MM.1S (cell line): ENCODE measurements around the gene EIF2B2.

Experiments used
- CTCF ChIP-seq: fragments of 300-600 bp; sonication (generic); IDR thresholded peaks from 2 replicates; pipeline ENCODE4 v1.5.1; 2016; ENCODE audit warnings: antibody characterized with exemption, low read length, mixed read lengths
- EZH2 ChIP-seq: fragments of 300-600 bp; sonication (generic); optimal IDR thresholded peaks from 2 replicates; pipeline ENCODE3; 2017; ENCODE audit warnings: low read depth, mild to moderate bottlenecking, antibody characterized with exemption, low read length, mixed read lengths
- EZH2phosphoT487 ChIP-seq: fragments of 300-600 bp; sonication (generic); IDR thresholded peaks from 2 replicates; pipeline ENCODE4 v1.6.1; 2018; ENCODE audit warnings: antibody characterized with exemption, low read length

GRCh38 chr14:74962493-74962892, 40.2 kb upstream of the EIF2B2 start:
- no peak for TF ChIP-seq CTCF
- no peak for TF ChIP-seq EZH2
- TF ChIP-seq EZH2phosphoT487, result no peak
